Upper lobe of left lung (tissue), 6 donors: ENCODE measurements around the gene ZNF407. TPM values are rescaled to one million over a fixed set of nuclear protein-coding genes. Genes with fewer than 3 reads are reported as not detected.

ENCODE experiments used
- ATAC-seq, 2 donors: fragments of 200-7000 bp; cut with Tn5 transposase; one replicate each; pipeline ENCODE4 v1.9.1; 2022; ENCODE audit warnings: mild to moderate bottlenecking in 2 of 2, moderate library complexity in 2 of 2; ENCODE audit not compliant: low FRiP score in 2 of 2
- DNase-seq, 2 donors: peaks; one replicate each; pipeline ENCODE4 v3.0.0-alpha.2; 2019 to 2020
- H3K27ac ChIP-seq, 4 donors: fragments of 200-600 bp; sonication (generic); one replicate each; pipeline ENCODE4 v1.5.1; 2016 to 2019
- H3K27me3 ChIP-seq, 4 donors: fragments of 200-600 bp; sonication (generic); one replicate each; pipeline ENCODE4 v1.5.1; 2017 to 2019
- H3K36me3 ChIP-seq, 4 donors: fragments of 200-600 bp; sonication (generic); one replicate each; pipeline ENCODE4 v1.5.1; 2016 to 2019
- H3K4me1 ChIP-seq, 4 donors: fragments of 200-600 bp; sonication (generic); one replicate each; pipeline ENCODE4 v1.5.1; 2018 to 2019
- H3K4me3 ChIP-seq, 4 donors: fragments of 200-600 bp; sonication (generic); one replicate each; pipeline ENCODE4 v1.5.1; 2017 to 2019; ENCODE audit warnings: mild to moderate bottlenecking in 2 of 4, moderate library complexity in 1 of 4
- H3K9me3 ChIP-seq, 4 donors: fragments of 200-600 bp; sonication (generic); one replicate each; pipeline ENCODE4 v1.5.1; 2018 to 2019
- EP300 ChIP-seq, 4 donors: sonication (generic); formaldehyde crosslinking; IDR thresholded peaks; one replicate each; pipeline ENCODE4 v1.5.1; 2017; ENCODE audit warnings: antibody characterized with exemption in 4 of 4, control low read depth in 2 of 4
- POLR2A ChIP-seq, 4 donors: fragments of 450-650 bp; IDR thresholded peaks; one replicate each; pipeline ENCODE4 v1.5.1; 2016 to 2017; ENCODE audit warnings: antibody characterized with exemption in 4 of 4, mild to moderate bottlenecking in 2 of 4
- POLR2AphosphoS5 ChIP-seq, 2 donors: sonication (generic); formaldehyde crosslinking; IDR thresholded peaks; one replicate each; pipeline ENCODE4 v1.5.1; 2017; ENCODE audit warnings: antibody characterized with exemption in 2 of 2
- WGBS, 2 donors: methylation state at CpG; one replicate each; pipeline ENCODE4 v1.1.5; 2017 to 2018; 5-methylcytosine and 5-hydroxymethylcytosine counted together
- total RNA-seq, 6 donors: library from RNA; depleted of rRNA in 4 of 6; stranded (reverse); fragments of >200 nt in 4 of 6; gene quantifications; one replicate each; pipeline versions ENCODE4 v1.1.0 to v1.2.1, GENCODE V29; 2016 to 2021
- TF ChIP-seq, protein P1 (sequence below), 6 experiments: fragments of 450-650 bp in 4 of 6; fragments of 200-600 bp in 2 of 6; sonication (generic) in 2 of 6; IDR thresholded peaks; one replicate each; pipeline ENCODE4 v1.5.1; 2016 to 2019; ENCODE audit warnings: antibody characterized with exemption in 6 of 6
- donor health status: DM: no; HTN: no; CAD: no; lungs with moderate emphysema.
- donor health status: DM: no; HTN: yes; CAD: no; lungs with severe emphysema.

Gene ZNF407
- total RNA-seq, 6 donors from 2014 or later, result 12.2 to 77.5 (median 17.1) TPM

DNA sequence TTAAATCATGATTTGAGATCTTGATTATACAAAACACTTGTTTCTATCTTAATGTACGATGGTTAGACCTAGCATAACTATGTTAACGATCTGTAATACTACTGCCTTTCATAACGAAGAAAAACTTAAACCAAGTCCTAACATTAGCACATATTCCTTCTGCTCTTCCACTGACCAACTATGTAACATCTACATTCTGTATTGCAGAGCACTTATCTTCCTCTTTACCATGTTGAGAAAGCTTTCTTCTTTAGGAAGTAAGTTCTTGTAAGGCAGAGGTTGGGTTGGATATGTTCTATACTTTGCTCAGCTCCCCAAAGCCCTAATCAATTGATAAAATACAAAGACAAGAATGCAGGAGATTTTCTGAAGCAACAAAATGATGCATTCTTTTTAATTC, 7.9 kb upstream of the ZNF407 start:
- H3K4me1 ChIP-seq, result peaks cover 3 to 12% (median 4%) of the 10 kb centered on the region in 4 donors
- no peak overlapping the region for H3K4me3 ChIP-seq
- H3K9me3 ChIP-seq, result no peaks in the 10 kb centered on the region
- H3K36me3 ChIP-seq, result peaks cover 0 to 10% (median 0%) of the 10 kb centered on the region in 4 donors
- no peaks in the 10 kb centered on the region for H3K27me3 ChIP-seq
- no peak for DNase-seq
- peak in 1 of 2 donors; percentile 77 for ATAC-seq
- TF ChIP-seq POLR2AphosphoS5 (IDR thresholded peaks at IDR 0.05), result no peak
- TF ChIP-seq, protein P1, sequence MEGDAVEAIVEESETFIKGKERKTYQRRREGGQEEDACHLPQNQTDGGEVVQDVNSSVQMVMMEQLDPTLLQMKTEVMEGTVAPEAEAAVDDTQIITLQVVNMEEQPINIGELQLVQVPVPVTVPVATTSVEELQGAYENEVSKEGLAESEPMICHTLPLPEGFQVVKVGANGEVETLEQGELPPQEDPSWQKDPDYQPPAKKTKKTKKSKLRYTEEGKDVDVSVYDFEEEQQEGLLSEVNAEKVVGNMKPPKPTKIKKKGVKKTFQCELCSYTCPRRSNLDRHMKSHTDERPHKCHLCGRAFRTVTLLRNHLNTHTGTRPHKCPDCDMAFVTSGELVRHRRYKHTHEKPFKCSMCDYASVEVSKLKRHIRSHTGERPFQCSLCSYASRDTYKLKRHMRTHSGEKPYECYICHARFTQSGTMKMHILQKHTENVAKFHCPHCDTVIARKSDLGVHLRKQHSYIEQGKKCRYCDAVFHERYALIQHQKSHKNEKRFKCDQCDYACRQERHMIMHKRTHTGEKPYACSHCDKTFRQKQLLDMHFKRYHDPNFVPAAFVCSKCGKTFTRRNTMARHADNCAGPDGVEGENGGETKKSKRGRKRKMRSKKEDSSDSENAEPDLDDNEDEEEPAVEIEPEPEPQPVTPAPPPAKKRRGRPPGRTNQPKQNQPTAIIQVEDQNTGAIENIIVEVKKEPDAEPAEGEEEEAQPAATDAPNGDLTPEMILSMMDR (IDR thresholded peaks at IDR 0.05), result no peak
- no peak for TF ChIP-seq POLR2A (IDR thresholded peaks at IDR 0.05)
- no peak for TF ChIP-seq EP300 (IDR thresholded peaks at IDR 0.05)
- WGBS, 2 donors, result 59 to 72% methylated on average over 3 of the region's 3 CpGs
- H3K27ac ChIP-seq, result peak overlapping the region in 2 of 4 donors; percentile 53 to 72

DNA sequence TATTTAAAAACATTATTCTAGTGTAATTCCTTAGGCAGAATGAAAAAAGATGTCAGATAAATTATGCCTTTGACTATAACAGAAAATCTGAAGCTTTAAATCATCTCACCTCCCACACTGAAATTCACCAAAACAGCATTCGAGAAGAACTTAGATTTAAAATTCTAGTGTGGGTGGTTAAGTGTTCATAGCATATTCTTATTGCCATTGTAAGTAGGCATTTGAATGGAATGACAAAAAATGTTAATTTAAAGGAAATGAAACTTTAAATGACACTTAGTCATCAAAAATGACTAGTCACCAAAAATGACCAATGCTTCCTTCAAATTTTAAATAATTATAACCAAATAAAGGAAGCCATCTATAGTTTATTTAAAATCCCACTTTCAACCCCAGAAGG, 7.0 kb upstream of the ZNF407 start:
- H3K9me3 ChIP-seq, result no peaks in the 10 kb centered on the region
- TF ChIP-seq EP300 (IDR thresholded peaks at IDR 0.05) (no peak), POLR2AphosphoS5 (IDR thresholded peaks at IDR 0.05) (no peak), POLR2A (IDR thresholded peaks at IDR 0.05) (no peak)
- TF ChIP-seq, protein P1 (IDR thresholded peaks at IDR 0.05), result no peak
- H3K4me3 ChIP-seq, result no peak overlapping the region
- peak overlapping the region in 1 of 4 donors; percentile 53 for H3K27ac ChIP-seq
- peaks cover 12 to 20% (median 13%) of the 10 kb centered on the region in 4 donors for H3K4me1 ChIP-seq
- DNase-seq (no peak), ATAC-seq (no peak)
- H3K27me3 ChIP-seq, result no peaks in the 10 kb centered on the region
- WGBS, 2 donors, result 64 to 76% methylated on average over 1 of the region's 1 CpG
- H3K36me3 ChIP-seq, result peaks cover 0 to 10% (median 0%) of the 10 kb centered on the region in 4 donors

DNA sequence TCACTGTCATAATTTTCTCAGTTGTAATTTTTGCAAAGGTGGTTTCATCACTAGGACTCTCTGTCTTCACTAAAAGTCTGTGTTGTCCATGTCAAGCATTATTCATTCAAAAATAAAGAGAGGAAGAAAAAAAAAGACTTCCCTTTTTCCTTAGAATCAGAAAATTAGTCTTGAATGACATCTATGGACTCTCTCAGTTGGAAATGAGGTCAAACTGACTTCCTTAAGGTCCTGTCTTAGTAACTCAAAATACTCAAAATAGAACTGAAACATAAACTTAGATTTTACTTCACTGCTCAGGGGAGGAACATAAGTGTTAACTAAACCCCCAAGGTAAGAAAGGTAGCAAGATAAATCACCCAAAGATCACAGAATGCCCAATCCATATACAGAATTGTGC, 2.2 kb upstream of the ZNF407 start:
- Histone ChIP-seq H3K27ac (peak overlapping the region in 1 of 4 donors; percentile 99), H3K36me3 (peaks cover 0 to 10% (median 0%) of the 10 kb centered on the region in 4 donors), H3K27me3 (no peaks in the 10 kb centered on the region), H3K4me3 (no peak overlapping the region), H3K4me1 (peaks cover 29 to 42% (median 31%) of the 10 kb centered on the region in 4 donors), H3K9me3 (no peaks in the 10 kb centered on the region)
- ATAC-seq, result no peak
- no peak for TF ChIP-seq POLR2AphosphoS5 (IDR thresholded peaks at IDR 0.05)
- DNase-seq, result no peak

DNA sequence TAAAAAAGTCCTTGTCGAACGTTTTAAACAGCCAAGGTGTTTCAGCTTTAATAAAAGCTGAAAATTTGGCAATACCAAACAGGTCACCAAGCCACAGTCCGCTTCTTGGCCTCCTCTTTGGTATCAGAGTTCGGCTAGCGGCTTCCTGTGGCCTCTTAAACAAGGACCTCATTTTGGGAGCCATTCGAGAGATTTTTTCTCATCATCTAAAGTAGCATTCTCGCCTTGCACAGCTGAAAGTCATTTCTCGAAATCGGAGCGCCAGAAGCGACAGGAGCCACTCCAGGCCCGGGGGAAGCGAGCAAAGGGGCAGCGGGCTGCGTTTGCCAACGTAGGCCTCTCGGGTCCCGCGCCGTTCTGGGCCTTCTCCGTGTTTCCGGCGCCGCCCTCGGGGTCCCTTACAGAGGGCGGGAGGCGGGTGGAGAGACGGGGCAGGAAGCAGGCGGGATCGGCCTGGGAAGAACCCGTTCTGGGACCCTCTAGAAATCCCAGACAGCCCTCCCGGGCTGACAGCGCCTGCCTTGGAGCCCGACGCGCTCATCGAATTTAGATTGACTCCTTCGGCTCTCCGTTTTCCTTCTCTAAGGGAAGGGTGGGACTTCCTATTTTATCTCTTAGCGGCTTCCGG, 522 bp upstream of the ZNF407 start:
- H3K36me3 ChIP-seq, result peaks cover 0 to 10% (median 0%) of the 10 kb centered on the region in 4 donors
- DNase-seq (peak; percentile 72 to 92), ATAC-seq (peak; percentile 82 to 87)
- H3K4me1 ChIP-seq, result peaks cover 29 to 42% (median 30%) of the 10 kb centered on the region in 4 donors
- TF ChIP-seq POLR2A (IDR thresholded peaks at IDR 0.05), result peak in 1 of 4 donors; percentile 62
- TF ChIP-seq, protein P1 (IDR thresholded peaks at IDR 0.05), result no peak
- peak in 1 of 2 donors; percentile 28 for TF ChIP-seq POLR2AphosphoS5 (IDR thresholded peaks at IDR 0.05)
- H3K4me3 ChIP-seq, result peak overlapping the region; percentile 94 to 99 (median 96)
- no peaks in the 10 kb centered on the region for H3K9me3 ChIP-seq
- WGBS, 2 donors, result 0 to 1% methylated on average over 15 to 41 of the region's 41 CpGs
- H3K27ac ChIP-seq, result peak overlapping the region; percentile 99
- H3K27me3 ChIP-seq, result no peaks in the 10 kb centered on the region

DNA sequence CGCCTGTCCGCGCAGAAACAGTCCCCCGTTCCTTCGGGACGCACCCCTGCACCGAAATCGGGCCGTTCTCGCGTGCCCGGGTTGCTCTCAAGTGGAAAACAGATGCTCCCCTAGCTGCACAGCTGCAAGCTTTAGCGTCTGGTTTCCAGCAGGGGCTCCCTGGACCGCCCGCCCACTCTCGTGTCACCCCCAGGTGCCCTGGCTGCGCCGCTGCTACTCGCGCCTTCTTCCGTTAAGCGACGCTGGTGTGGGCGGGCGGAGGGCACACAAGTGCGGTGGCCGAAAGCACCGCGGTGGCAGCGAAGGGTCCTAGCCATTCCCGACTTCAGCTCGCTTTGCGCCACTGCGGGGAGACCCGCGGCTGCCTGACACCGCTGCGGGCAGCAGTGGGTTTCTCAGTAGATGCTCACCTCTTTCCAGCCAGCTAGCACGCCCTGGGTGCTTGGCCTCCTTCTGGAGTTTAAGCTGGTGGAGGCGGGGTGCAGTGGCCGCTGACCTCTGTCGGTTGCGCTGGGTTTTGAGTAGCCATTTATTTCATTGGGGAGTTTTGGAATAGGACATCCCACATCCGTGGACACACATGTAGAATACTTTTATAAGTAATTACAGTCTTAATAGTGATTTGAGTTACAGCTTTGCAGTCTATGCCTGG, 806 bp downstream of the ZNF407 start:
- Histone ChIP-seq H3K4me3 (peak overlapping the region; percentile 94 to 99 (median 96)), H3K36me3 (peaks cover 0 to 2% (median 0%) of the 10 kb centered on the region in 4 donors), H3K27me3 (no peaks in the 10 kb centered on the region), H3K27ac (peak overlapping the region; percentile 99), H3K4me1 (peaks cover 29 to 42% (median 30%) of the 10 kb centered on the region in 4 donors), H3K9me3 (no peaks in the 10 kb centered on the region)
- TF ChIP-seq POLR2A (IDR thresholded peaks at IDR 0.05) (peak in 1 of 4 donors; percentile 23), EP300 (IDR thresholded peaks at IDR 0.05) (no peak), POLR2AphosphoS5 (IDR thresholded peaks at IDR 0.05) (no peak)
- TF ChIP-seq, protein P1 (IDR thresholded peaks at IDR 0.05), result peak in 2 of 6 experiments; percentile 33 to 52
- WGBS, 2 donors, result 0% methylated on average over 3 to 20 of the region's 44 CpGs
- DNase-seq (peak; percentile 59 to 91), ATAC-seq (peak; percentile 64 to 65)
